ENCODE data around the gene ETV3L.
A peak's percentile ranks its signal among the peaks of the same experiment; 100 is the strongest.

The ETV3L gene
- total RNA-seq, result 0 reads per million in 3 experiments

- DNase-seq, result no peak
These were observed at the start of gene ETV3L for GRCh38 chr1:157099633-157100009. ETV3L (minus strand) TSS chr1:157099808; CDS start chr1:157099523, 285 bp downstream.

- DNase-seq, result no peak
These were observed 48.5 kb upstream of the ETV3L start for GRCh38 chr1:157147906-157148700.

- no peak for DNase-seq
These were observed 47.4 kb upstream of the ETV3L start for GRCh38 chr1:157147037-157147436.

DNA sequence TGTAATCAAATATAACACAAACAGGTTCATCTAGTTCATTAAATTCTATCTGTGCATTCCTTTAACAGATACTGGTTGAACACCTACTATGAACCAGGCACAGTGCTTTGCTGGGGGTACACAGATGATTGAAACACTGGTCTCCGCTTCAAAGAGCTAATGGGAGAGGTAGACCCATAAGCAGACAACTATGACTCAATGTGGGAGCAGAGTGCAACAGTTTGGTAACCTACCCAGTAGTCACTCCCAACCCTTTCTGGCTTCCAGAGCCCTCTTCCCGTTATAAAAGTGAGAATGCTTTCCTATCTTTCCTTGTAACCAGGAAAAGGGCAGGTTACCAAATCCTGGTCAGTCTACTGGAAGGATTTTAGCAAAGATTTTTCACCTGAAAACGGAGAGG is 46.6 kb upstream of the ETV3L start:
- DNase-seq, result no peak

- DNase-seq, result no peak
These were observed 45.5 kb upstream of the ETV3L start for GRCh38 chr1:157145076-157145475.

DNA sequence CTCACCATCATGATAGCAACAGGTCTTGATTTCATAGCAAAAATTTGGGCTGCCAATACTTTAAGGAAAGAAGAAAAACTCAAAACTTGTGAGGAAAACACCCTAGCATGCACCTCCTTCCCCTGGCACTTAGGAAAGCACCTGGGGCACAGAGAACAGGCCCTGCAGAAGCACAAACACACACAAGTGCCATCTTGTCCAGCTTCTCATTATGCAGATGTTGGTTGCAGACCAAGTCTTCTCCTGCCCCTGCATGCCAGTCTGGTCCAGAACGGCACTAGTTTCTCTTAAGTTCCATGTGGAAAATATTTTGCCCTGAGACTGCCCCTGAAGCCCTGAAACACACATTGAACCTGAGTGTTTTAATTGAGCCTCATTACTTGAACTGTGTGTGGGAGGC is 44.9 kb upstream of the ETV3L start:
- no peak for DNase-seq

DNA sequence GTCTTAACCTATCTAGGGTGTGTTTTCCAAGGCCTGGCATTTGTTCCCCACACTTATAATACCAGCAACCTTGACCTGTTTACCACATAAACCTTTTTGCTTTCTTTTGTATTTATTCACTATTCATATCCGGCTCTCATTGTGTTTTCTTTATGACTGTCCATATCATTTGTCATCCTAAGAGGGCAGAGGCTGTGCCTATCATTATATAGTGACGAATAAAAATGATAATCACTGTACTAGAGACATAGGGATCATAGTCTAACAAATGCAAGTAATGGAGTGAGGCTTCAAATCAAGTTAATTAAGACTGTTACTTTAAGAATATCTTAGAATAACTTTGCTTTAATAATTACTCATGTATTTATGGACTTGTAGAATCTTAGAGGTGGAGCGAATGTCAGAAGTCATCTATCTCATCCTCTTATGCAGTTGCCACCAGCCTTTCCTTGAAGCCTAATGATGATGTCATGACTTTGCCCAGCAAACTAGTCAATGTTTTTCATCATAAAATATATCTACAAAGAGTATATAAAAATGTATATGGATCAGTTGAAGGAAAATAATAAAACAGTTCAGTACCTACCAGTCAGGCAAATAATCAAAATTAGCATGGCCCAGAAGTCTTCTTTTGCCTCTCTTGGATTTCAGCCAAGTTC is 43.3 kb upstream of the ETV3L start:
- no peak for DNase-seq

GRCh38 chr1:157142201-157142600 is 42.6 kb upstream of the ETV3L start:
- no peak for DNase-seq

GRCh38 chr1:157141212-157141855 is 41.7 kb upstream of the ETV3L start:
- no peak for DNase-seq

DNA sequence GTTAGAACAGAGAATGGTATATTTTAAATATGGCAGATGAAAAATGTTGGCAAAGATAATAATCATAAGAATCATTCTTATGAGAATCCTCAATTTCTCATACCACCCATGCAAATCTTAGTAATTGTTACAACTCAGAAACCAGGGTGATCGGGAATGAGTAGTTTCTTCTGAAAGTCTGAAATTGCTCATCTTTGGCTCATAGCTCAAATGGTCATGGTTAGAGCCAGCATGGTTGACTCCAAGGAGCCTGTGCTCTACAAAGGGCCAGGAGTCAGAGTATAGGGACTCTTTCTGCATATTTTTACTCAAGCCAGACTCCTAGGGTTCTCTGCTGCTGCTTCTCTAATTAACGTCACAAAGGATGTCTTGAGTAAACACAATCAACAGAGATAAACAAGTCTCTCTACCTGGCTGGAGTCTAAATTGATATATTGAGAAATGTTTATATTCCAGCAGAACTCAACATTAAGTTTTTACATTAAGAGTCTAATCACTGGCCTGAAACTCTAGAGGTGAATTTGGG is 40.5 kb upstream of the ETV3L start:
- no peak for DNase-seq

DNA sequence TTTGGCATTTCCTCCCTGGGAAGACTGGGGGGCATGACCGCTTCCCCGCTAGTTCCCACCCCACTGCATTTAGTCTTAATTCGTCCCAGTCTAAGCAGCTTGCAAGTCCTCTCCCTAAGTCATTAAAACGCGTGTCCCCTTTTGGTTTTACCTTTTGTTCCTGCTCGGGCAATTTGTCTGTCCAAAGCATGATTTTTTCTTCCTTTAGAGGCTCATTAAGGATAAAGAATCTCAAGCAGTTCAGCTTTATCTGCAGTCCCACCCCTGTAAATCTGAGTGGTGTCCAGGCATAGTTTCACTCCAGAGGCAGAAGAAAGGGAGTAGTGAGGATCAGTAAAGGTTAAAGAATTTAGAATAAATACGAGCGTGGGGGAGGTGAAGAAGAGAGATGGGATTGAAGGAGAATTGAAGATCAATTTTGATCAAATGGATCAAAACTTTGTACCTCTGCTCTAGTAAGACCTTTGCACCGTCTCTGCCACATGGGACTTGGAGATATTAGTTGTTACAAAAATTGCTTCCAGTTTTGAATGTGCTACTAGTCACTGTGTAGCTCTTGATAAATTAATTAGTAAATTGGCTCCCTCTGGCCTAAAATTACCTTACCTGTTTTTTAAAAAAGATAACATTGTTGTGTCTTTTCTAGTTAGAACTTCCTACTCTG is 39.6 kb upstream of the ETV3L start:
- DNase-seq, result no peak

DNA sequence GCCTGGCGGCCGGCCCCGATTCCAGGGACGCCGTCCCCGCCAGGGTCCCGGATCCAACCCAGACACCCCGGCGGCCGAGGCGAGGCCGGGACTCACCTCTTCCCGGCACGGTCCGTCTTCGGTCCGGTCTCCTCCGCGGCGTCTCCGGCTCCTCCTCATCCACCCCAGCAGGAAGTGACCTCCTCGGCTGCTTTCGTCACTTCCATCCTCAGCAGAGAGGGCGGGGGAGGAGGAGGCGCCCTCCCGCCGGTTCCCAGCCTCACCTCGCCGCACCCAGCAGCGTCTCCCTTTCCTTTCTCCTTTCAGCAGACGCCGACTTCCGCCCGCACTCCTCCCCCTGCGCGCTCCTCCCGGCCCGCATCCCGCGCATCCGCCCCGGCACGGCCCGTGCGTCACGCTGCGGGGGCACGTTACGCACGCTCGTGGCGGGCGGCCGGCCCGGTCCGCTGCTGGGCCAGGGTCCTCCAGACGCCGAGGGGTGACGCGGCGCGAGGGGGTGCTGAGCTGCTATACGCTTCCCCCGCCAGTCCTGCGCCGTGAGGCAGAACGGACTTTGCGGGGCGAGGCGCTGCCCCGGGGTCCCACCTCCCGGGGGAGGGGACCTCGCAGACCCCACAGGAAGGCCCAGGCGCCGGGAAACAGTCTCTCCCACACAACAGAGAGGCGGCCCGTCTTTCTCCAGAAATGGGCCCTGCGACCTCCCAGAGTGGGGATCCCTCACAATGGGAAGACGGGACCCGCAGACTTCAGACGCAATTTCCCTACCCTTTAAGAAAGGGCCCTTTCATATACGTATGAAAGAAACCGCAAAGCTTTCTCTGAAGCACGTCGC is 38.8 kb upstream of the ETV3L start, which contains the start of gene ETV3:
ETV3 (minus strand) TSS at position 176 of the 832 bp plus-strand sequence. CDS start 2,043 bp downstream, outside the sequence.
- DNase-seq, result peak; percentile 92

GRCh38 chr1:157137408-157138219 is 38.0 kb upstream of the ETV3L start:
- DNase-seq, result peak; percentile 11

DNA sequence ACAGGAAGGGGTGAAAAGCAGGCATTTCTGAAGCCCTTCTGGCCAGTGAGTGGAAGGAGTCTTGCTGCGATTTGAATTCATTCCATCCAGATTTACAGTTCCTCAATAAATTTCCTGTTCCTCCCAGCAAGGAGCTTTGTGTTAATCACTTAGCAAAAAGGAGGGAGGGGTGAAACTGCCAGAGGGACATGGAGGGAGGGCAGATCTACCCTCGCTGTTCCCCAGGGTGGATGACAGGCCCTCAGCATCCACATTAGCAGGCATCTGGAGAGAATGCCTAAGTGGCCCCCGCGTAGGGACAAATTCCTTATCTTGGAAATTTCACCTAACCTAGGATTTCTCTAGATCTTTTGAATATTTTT is 37.4 kb upstream of the ETV3L start:
- DNase-seq, result no peak

- DNase-seq, result no peak
These were observed 36.5 kb upstream of the ETV3L start for GRCh38 chr1:157136133-157136532.

GRCh38 chr1:157135646-157136045 is 36.0 kb upstream of the ETV3L start:
- no peak for DNase-seq

- no peak for DNase-seq
These were observed 35.5 kb upstream of the ETV3L start for GRCh38 chr1:157135070-157135469.

DNA sequence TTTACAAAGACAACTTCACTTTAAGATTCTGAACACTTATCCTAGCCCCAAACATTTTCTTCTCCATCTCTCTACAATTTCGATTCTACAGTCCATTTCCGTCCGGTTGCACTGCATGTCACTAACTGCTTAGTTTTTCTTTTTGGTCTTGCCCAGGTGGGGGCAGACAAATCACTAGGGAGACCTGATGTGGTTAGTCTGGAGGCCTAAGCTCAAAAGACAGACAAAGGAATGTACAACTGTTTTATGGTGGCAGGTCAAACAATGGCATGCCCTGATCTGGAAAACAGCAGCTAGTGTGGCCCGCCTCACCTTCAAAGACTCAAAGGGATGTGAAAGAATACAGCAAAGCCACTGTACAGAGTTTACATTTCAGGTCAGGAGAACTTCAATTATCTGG is 34.8 kb upstream of the ETV3L start:
- no peak for DNase-seq

DNA sequence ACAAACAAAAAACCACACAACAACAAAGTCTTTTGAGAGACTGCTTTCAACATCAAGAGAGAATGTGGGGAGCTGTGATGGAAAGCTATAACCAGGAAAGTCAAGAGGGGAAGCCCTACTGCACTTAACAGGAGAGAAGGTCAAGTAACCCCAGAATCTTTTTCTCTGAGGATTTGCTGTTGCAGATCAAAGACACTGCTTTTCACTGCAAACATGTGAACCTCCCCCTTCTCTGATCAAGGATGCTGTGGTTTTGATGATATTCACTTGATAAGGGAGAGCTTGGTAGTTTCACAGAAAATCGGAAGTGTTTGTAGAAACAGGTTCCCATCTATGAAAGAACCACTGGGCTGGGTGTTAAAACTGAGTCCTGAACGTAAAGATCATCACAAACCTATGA is 33.8 kb upstream of the ETV3L start:
- peak; percentile 74 for DNase-seq

- DNase-seq, result no peak
These were observed 33.1 kb upstream of the ETV3L start for GRCh38 chr1:157132616-157133167.

DNA sequence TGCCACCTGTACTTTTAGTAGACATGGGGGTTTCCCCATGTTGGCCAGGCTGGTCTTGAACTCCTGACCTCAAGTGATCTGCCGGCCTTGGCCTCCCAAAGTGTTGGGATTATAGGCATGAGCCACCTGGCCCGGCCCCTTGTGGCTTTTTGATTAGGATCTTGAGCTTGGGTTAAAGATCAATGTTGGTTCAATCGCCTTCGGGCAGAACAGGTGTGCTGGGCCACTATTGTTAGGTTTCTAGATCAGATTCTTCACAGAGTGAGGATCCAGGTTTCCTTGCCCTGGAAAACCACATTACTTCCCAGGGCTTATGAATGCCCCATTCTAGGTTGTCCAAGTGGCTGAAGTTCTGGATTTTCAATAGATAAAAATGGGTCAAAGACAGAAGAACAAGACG is 32.5 kb upstream of the ETV3L start:
- no peak for DNase-seq

All from central memory CD4-positive, alpha-beta T cell (primary cell).